Measurements from ENCODE around the gene ZBTB44. TPM values are rescaled to one million over a fixed set of nuclear protein-coding genes. Genes with fewer than 3 reads are reported as not detected.

The ZBTB44 gene
- total RNA-seq, 1 donor from 2014 or later = 43.6 TPM

GRCh38 chr11:130312046-130312445, 2.7 kb downstream of the ZBTB44 start:
- H3K4me3 ChIP-seq = no peak overlapping the region
- Mint-ChIP-seq H3K27ac (no peak overlapping the region), H3K4me3 (peak overlapping the region; percentile 71), H3K9me3 (peaks cover 16% of the 10 kb centered on the region), H3K27me3 (ENCODE audit: insufficient read depth, low read depth) (peaks cover 3% of the 10 kb centered on the region), H3K36me3 (peaks cover 16% of the 10 kb centered on the region), H3K4me1 (peaks cover 13% of the 10 kb centered on the region)
- H3K27ac ChIP-seq = peak overlapping the region; percentile 17
- H3K27me3 ChIP-seq = no peaks in the 10 kb centered on the region
- peaks cover 21% of the 10 kb centered on the region for H4K20me1 ChIP-seq (ENCODE audit: low read depth)
- peak overlapping the region; percentile 92 for H3K4me2 ChIP-seq
- H2AFZ ChIP-seq (replicated peaks) = no peak overlapping the region
- H3K4me1 ChIP-seq = peaks cover 11% of the 10 kb centered on the region
- no peak for DNase-seq (ENCODE audit: low spot score)
- peaks cover 3% of the 10 kb centered on the region for H3F3A ChIP-seq (ENCODE audit: low read depth)
- H3K36me3 ChIP-seq = no peaks in the 10 kb centered on the region
- H3K79me2 ChIP-seq (ENCODE audit: low read depth) = peaks cover 70% of the 10 kb centered on the region
- TF ChIP-seq EZH2phosphoT487 (IDR thresholded peaks at IDR 0.05) (no peak), EZH2 (IDR thresholded peaks at IDR 0.05) (no peak), CTCF (IDR thresholded peaks at IDR 0.05) (no peak)
- no peak overlapping the region for H3K9ac ChIP-seq
- no peaks in the 10 kb centered on the region for H3K9me3 ChIP-seq (ENCODE audit: low read depth)

GRCh38 chr11:130310622-130311021, 4.1 kb downstream of the ZBTB44 start:
- peaks cover 13% of the 10 kb centered on the region for H3K4me1 Mint-ChIP-seq
- H3K27ac ChIP-seq = no peak overlapping the region
- no peak for TF ChIP-seq EZH2phosphoT487 (IDR thresholded peaks at IDR 0.05)
- no peak for TF ChIP-seq CTCF (IDR thresholded peaks at IDR 0.05)
- TF ChIP-seq EZH2 (IDR thresholded peaks at IDR 0.05) = no peak

GRCh38 chr11:130308886-130309285, 5.8 kb downstream of the ZBTB44 start:
- Histone ChIP-seq H4K20me1 (ENCODE audit: low read depth) (peaks cover 21% of the 10 kb centered on the region), H3K4me1 (peaks cover 11% of the 10 kb centered on the region), H3K27ac (no peak overlapping the region), H3K4me2 (no peak overlapping the region), H3K27me3 (no peaks in the 10 kb centered on the region), H3K9ac (no peak overlapping the region), H3K9me3 (ENCODE audit: low read depth) (no peaks in the 10 kb centered on the region), H2AFZ (replicated peaks) (no peak overlapping the region), H3F3A (ENCODE audit: low read depth) (peaks cover under 1% of the 10 kb centered on the region), H3K4me3 (no peak overlapping the region), H3K79me2 (ENCODE audit: low read depth) (peaks cover 100% of the 10 kb centered on the region), H3K36me3 (peaks cover 7% of the 10 kb centered on the region)
- Mint-ChIP-seq H3K36me3 (peaks cover 30% of the 10 kb centered on the region), H3K27me3 (ENCODE audit: insufficient read depth, low read depth) (peaks cover 2% of the 10 kb centered on the region), H3K27ac (no peak overlapping the region), H3K9me3 (peaks cover 34% of the 10 kb centered on the region), H3K4me1 (peaks cover 11% of the 10 kb centered on the region), H3K4me3 (no peak overlapping the region)
- DNase-seq (ENCODE audit: low spot score) = no peak
- TF ChIP-seq EZH2 (IDR thresholded peaks at IDR 0.05) (no peak), EZH2phosphoT487 (IDR thresholded peaks at IDR 0.05) (no peak), CTCF (IDR thresholded peaks at IDR 0.05) (no peak)

More at GRCh38 chr11:130310622-130311021, 4.1 kb downstream of the ZBTB44 start:
- no peak overlapping the region for H3K4me2 ChIP-seq
- peaks cover 3% of the 10 kb centered on the region for H3F3A ChIP-seq (ENCODE audit: low read depth)
- H4K20me1 ChIP-seq (ENCODE audit: low read depth) = peaks cover 21% of the 10 kb centered on the region
- H3K4me1 ChIP-seq = peaks cover 11% of the 10 kb centered on the region
- H3K27me3 Mint-ChIP-seq (ENCODE audit: insufficient read depth, low read depth) = peaks cover 3% of the 10 kb centered on the region
- no peak overlapping the region for H2AFZ ChIP-seq (replicated peaks)
- H3K9me3 Mint-ChIP-seq = peaks cover 24% of the 10 kb centered on the region
- peaks cover 85% of the 10 kb centered on the region for H3K79me2 ChIP-seq (ENCODE audit: low read depth)
- no peaks in the 10 kb centered on the region for H3K9me3 ChIP-seq (ENCODE audit: low read depth)
- no peaks in the 10 kb centered on the region for H3K27me3 ChIP-seq
- H3K4me3 ChIP-seq = no peak overlapping the region
- peaks cover 21% of the 10 kb centered on the region for H3K36me3 Mint-ChIP-seq
- H3K27ac Mint-ChIP-seq = no peak overlapping the region
- H3K36me3 ChIP-seq = peaks cover 2% of the 10 kb centered on the region
- DNase-seq (ENCODE audit: low spot score) = no peak
- H3K9ac ChIP-seq = no peak overlapping the region
- no peak overlapping the region for H3K4me3 Mint-ChIP-seq

All from neural progenitor cell (in vitro differentiated cells).